ENCODE results near the gene USH1C. TPM values are rescaled to one million over a fixed set of nuclear protein-coding genes. Genes with fewer than 3 reads are reported as not detected.

Gene USH1C
- total RNA-seq (2014; rRNA removed; shearing (Covaris generic)): 78.0 and 86.2 TPM in 2 replicates

DNA sequence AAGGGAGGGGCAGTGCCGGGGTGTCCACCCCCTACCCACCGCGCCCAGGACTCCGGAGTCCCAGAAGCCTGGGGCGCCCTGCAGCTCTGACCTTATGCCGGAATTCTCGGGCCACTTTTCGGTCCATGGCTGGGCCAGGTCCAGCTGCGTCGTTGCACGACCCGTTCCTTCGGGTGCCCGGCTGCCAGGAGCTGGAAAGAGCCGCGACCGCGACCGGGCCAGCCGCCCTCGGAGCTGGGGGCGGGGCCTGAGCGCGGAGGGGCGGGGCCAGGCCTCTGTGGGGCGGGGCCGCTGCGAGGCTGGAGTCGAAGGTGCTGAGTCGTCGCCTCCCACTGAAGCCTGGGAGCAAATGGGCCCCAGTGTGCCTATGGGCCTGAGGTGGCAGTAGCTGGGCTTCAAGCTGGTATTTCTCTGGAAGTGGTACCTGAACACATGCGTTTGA is at the start of gene USH1C:
Gene USH1C, minus strand, starts transcription at position 236 of the 442 bp plus-strand sequence. Its CDS starts 109 bp downstream, at position 127.
- peak; percentile 88 for DNase-seq (ENCODE audit: low spot score)

DNA sequence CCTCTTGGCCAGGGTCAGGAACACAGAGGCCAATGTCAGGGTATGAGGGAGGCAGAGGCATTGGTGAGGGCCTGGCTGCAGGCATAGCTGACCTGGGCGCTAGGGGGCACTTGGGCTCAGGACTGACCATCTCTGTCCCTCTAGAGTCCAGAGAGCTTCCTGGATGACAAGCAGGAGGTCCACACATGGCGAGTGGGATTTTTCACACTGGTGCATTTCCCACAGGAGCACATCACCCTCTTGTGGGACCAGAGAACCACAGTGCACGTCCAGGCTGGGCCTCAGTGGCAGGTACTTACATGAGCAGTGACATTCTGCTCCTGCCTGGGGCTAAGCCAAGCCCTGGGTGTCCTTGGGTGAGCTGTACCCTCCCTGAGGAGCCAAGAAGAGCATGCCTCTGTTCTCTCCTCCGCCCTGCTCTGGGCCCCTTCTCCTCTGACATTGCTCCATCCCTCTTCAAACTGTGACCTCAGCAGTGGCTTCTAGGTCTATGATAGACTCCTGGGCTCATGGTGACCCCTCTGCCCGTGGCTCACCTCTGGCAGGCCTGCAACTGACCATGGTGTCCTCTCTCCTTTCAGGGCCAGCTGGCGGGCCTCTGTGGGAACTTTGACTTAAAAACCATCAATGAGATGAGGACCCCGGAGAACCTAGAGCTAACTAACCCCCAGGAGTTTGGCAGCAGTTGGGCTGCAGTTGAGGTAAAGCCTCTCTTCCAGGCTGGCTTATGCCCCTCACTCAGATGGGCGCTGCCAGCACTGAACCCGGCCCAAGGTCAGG is 49.4 kb upstream of the USH1C start:
- no peak for DNase-seq (ENCODE audit: low spot score)

DNA sequence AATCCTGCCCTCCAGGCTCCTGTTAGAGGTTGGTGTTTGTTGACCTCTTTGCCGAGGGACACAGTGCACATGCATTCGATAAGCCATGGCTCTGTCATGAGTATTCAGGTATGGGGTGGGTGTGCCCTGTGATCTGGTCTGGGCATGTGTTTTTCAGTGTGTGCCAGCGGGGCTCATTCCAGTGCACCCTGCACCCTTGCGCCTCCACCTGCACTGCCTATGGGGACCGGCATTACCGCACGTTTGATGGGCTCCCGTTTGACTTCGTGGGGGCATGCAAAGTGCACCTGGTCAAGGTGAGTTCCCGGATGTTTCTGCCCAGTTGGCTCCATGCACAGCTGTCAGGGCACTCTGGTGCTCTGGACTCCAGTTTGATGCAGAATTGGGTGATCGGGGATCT is 47.1 kb upstream of the USH1C start:
- no peak for DNase-seq (ENCODE audit: low spot score)

DNA sequence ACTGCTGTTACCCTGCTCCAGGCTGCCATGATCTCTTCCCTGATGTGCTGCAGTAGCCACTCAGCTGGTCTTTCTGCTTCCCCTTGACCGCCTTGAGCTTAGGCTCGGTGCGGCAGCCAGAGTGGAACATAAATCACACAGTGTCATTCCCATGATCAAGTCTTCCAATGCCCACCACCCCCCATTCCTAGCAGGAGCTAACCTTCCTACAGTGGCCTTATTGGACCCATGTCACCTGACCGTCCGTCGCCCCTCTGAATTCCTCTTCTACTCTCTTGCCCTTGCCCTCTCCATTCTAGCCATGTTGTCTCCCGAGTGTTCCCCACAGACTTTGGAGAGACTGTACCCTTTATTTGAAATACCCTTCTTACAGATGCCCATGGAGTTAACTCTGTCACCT is 46.2 kb upstream of the USH1C start:
- DNase-seq (ENCODE audit: low spot score): no peak

DNA sequence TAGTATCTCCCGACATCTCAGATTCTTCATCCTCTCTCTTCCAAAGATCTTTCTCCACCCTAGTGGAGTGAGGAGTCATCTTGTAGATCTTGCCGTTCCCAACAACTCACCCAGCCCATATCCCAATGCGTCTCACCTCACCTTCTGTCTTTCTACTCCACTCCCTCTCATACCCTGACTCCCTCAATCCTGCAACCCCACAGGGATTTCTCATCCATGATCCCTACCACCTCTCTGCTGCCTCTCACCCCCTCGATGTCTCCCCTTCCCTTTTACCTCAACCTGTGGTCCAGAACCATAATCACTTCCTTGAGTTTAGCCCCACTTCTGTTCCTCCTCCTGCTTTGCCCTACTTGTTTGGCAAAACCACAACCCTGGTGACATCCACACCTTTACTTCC is 44.5 kb upstream of the USH1C start:
- DNase-seq (ENCODE audit: low spot score): no peak

DNA sequence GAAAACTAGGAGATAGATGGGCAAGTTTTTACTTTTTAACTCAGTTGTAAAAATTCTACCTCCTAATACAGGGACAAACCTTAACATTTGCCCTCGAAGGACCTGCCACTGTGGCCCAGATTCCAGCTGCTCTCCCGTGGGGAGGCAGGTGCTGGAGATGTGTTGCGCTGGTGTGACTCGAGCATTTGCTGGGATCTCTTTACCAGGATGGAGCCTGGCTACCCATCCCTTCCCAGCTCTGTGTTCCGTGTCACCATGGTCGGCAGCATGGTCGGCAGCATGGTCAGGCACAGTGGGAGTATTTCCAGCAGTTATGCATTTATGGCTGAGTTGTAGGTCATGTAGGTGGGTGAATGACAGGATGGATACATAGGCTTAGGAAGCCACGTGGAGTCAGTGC is 44.0 kb upstream of the USH1C start:
- no peak for DNase-seq (ENCODE audit: low spot score)

DNA sequence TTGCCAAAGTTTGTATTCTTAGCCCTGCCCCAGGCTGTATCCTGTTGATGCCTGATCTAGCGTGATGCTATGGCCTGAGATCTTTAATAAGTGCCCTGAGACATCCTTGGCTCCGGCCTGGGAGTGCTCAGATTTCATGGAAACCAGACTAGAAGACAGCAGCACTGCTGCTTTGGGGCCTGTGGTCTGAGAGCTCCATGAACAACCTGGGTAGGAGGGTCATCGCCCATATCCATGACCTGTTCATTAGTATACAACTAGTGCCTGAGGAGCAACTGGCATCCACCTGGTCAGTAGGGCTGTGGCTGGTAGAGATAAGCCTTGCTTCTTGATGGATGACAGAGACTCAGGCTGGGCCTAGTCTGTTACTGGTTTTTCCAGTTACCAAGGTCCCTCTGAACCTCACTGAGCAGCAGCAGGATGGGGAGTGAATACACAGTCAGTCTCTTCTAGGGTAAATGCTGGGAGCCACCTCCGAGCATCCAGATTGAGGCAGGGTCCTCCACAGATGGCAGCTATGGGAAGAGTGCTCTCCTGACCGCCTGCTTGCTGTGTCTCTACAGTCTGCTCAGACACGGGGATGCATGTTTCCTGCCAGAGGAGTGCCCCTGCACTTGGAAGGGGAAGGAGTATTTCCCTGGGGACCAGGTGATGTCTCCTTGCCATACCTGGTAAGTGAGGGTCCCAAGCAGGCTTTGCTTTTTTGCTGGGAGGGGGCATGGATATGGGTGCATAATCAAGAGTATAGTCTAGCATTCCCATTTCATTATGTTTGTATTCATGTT is 41.9 kb upstream of the USH1C start:
- no peak for DNase-seq (ENCODE audit: low spot score)

DNA sequence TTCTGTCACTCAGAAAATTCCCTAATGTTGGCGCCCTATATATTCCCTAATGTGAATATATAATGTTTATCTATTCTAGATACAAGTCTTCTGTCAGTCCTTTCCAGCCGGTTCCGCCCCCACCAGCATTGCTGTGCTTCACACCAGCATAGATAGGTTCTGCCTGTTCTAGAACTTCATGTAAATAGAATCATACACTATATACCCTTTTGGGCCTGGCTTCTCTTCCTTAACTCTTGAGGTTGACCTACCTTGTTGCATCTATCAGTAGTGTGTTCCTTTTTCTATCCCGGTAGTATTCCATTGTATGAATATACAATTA is 37.5 kb upstream of the USH1C start:
- no peak for DNase-seq (ENCODE audit: low spot score)

DNA sequence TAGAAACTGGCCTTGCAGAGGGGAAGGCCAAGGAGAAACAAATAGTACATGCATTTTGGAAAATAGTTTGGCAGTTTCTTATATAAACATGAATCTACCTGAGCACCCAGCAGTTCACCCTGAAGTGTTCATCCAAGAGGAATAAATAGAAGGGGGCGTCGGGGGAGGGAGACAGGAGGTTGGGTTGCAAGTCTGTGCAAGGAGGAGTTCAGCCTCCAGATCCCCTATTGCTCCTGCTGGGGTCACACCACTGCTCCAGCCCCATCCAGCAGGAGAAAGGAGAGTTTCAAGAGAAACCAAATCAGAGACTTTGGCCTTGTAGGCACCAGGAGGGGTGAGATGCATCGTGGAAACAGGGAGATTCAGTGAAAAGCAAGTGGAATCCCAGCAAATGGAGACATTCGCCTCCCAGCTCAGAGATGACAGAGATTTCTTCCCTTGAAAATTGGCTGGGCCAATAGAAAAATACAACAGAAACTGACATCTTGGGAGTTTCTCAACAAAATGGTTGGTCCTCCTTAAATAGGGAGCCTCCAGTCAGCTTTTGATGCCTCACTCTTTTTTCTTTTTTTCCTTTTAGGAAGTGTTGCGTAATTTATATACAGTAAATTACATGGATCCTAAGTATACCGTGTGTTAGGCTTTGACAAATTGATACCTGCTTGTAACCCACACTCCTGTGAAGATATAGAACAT is 37.0 kb upstream of the USH1C start:
- DNase-seq (ENCODE audit: low spot score): no peak

DNA sequence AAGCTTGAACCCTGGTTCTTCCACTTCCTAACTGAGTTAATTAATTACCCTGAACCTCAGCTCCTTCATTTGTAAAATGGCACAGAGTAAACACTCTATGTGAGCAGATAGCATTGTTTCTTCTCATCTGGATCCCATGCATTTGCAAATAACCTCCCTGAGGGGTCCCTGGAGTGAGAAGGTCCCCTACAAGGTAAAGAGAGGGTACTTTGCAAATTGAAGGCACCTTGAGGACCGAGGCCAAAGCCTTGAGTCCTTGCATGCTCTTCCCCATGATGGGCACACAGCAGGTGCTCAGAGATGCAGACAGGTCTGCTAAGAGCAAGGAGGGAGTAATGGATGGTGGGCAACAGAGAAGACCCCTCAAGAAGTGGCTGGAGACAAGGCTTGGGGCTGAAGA is 36.1 kb upstream of the USH1C start:
- DNase-seq (ENCODE audit: low spot score): no peak

DNA sequence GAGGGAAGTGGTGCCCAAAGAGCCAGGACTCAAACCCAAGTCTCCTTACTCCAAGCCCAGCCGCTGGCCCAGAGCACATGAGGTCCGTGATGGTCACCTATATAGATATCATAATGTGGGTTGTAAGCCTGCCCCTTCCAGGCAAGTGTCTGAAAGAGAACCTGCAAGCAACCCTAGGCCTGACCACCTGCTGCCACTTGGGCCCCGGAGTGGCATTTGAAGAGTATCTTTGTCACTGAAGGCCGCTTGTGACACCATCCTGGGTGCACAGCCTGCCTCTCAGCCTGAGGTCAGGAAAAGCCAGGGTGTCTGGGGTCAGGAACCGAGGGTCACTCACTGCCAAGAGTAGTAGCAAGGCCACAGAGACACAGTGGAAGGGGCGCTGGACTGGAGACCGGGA is 35.2 kb upstream of the USH1C start:
- DNase-seq (ENCODE audit: low spot score): no peak

DNA sequence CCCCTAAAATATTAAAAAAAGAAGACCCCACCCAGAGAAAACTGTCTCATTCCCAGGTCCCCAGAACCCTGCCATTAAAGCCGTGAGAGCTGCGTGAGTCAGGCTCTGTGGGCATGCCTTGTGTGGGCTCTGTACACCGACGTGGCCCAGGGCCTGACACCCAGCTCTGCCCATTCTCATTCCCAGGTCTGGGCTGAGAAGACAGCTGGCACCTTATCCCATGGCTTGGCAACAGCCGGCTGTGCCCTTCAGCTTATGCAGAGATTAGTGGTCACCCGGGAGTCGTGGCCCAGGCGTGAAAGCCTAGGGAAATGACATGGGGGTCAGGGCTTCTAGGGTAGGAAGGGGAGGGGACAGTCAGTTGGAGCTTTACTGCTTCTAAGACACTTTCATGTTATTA is 34.7 kb upstream of the USH1C start:
- DNase-seq (ENCODE audit: low spot score): no peak

DNA sequence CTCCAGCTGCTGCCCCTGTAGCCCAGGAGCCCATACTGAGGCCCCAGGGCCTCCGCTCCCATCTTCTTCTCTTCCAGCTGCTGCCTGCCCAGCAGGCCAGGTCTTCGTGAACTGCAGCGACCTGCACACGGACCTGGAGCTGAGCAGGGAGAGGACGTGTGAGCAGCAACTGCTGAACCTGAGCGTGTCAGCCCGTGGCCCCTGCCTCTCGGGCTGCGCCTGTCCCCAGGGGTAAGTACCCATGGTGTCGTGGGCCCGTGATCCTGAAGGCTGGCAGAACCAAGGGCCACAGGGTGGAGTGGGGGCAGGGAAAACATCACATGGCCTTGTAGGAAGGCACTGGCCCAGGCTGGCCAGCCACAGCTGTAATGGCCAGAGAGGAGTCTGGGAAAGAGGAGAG is 34.1 kb upstream of the USH1C start:
- DNase-seq (ENCODE audit: low spot score): no peak

DNA sequence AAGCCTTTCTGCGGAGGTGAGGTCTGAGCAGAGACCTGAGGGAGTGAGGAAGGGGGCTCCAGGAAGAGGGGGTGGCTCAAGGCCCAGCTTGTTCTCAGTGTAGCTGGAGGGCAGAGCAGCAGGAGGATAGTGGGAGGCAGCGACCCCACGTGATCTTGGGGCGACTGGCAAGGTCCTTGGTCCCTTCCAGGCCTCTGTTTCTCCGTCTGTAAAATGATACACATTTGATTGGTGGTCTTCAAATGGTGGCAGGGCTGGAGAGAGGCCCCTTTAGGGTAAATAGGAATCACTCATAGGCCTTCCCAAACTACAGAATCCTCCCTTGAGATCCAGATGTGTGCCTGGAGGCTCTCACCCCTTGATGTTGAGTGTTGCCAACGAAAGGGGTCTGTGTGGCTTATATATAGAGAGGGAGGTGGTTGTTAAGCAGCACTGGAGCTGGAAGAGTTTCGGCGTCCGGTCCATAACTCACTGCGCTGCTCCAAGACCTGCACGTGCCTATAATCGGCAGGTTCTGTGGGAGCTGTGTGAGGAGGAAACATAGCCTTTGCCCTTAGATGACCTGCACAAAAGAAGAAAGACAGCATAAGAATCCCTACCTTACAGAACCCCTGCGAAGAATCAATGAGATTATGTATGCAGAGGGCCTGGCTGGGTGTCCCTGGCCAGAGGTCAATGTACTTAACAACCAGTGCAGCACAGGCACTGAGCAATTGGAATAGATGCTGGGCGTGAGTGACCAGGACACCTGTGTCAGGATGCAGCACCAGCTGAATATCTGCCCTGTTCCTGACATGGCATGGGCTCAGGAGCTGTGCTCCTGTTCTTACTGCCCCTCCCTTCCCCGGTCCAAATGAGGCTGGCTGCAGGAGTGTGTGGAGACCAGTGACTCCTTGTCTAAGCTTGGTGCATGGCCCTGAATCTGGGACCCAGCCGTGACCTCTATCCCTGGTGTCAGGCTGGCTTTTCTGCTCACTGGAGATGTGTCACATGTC is 31.5 kb upstream of the USH1C start:
- no peak for DNase-seq (ENCODE audit: low spot score)

DNA sequence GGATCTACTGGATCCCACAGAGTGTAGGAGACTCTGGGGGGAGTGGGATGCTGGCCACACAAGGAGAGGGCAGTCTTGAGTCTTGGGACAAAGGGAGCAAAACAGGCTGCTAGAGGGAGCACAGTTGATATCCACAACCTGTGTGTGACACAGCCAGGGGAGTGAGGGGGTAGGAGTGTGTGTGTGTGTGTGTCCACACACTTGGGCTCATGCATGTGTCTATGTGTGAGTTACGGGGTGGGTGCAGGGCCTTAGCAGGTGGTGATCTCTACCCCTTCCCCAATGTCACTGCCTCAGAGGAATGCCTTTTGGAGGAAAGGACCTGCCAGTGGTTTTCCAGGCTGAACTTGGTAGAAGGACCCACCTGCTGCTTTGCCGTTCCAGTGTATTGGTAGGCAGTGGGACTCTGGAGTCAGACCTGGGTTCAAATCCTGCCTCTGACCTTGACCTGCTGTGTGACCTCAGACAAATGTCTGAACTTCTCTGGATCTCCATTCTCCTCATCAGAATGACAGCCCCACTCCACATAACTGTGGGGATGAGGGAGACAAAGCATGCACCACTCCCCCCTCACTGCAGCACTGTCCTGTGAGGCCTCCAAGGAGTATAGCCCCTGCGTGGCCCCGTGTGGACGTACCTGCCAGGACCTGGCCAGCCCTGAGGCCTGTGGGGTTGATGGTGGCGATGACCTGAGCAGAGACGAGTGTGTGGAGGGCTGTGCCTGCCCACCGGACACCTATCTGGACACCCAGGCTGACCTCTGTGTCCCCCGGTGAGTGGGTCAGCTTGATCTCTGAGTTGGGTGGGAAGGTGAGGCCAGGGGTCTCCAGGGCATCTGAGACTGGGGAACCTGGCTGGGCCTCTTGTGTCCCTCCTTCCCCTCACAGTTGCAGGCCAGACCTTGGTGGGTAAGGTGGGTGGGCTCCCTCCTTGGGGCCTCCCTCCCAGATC is 30.2 kb upstream of the USH1C start:
- DNase-seq (ENCODE audit: low spot score): no peak

DNA sequence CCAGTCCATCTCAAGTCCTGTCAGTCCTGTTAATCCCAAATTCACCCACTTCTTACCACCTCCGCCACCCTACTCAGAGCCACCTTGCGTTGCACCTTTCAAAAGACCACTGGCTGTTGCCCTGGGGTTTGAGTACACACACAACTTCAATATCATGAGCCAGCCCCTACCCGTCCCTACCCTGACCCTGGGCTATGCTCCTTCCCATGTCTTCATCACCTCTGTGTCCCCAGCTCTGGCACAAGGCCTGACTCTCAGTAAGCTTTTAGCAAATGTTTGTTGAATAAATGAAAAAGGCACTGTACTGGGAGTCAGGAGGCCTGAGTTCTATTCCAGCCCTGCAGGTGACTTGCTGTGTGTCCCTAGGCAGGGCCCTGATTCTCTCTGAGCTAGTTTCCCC is 29.3 kb upstream of the USH1C start:
- DNase-seq (ENCODE audit: low spot score): no peak

DNA sequence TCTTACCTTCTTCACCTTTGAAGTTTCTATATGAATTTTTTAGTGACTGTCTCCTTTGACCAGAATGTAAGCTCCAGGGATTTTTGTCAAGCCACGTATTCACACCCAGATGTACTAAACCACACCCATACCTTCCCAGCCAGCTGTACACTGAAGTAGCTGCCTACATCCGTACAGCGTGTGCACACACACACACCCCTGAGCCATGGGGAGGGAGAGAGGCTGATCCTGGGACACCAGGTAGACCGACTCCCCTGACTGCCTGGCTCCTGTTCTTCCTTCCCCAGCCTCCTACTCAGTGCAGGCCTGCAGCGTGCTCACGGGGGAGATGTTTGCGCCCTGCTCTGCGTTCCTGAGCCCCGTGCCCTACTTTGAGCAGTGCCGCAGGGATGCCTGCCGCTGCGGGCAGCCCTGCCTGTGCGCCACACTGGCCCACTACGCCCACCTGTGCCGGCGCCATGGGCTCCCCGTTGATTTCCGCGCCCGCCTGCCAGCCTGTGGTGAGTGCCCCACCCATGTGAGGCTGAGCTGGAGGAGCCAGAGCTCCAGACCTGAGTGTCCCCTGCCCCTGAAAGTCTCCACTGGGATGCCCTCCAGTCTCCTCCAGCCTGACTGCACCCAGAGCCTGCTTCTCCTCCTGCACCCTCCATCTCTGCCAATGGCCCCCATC is 28.7 kb upstream of the USH1C start:
- no peak for DNase-seq (ENCODE audit: low spot score)

DNA sequence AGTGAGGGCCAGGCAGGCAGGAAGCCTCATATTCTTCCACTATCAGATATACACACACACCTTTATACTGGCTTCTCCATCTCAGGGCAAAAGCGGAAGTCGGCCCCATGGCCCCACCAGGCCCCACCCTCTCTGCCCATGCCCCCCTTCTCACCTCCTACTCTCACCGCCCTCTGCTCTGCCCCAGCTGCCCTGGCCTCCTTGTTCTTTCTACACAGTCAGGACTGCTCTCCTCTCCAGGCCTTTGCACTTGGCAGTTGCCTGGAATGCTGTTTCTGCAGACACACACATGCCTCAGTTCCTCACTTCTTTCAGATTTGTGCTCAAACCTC is 28.1 kb upstream of the USH1C start:
- no peak for DNase-seq (ENCODE audit: low spot score)

DNA sequence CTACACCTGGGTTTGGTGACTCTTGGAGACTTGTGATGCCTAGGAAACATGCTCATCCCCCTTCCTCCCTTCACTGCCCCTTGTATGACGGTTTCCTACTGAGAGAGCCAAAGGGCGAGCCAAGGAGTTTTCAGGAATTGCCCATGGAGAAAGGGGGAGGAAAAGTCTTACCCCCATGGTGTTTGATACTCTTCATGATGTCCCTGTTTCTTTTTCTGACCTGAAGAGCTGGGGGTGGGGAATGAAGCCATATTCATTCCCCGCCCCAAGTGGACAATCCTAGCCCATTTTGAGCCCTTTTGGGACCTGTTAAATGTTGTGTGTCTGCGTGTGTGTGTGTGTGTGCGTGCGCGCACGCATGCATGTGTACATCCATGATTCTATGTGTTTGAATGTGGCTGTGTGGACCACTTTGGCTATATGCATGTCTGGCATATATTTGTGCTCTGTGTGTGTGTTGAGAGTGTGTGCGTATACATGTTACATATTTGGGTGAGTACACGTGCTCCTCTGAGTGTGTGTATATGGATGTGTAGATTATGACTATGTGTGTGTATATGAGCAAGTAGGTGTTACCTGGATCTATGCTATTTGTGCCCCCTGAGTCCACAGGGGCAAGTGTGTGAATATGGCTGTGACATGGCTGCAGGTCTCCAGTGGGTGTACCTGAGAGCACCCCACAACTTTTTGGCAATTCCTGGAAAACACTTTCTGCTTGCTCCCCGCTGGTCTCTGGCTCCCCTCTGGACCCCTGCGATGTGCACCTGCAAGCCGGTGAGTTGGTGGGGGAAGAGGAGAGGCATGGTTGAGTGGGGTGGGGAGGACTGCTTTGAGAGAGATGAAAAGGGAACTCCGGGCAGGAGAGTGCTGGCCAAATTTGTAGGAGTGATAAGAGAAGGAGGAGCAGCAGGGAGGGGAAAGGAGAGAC is 27.5 kb upstream of the USH1C start:
- DNase-seq (ENCODE audit: low spot score): no peak
